HepG2 (cell line): ENCODE measurements around the gene FGL2. TPM values are rescaled to one million over a fixed set of nuclear protein-coding genes. Genes with fewer than 3 reads are reported as not detected.

Experiments
- BCL6 ChIP-seq: IDR thresholded peaks from 2 replicates; pipeline ENCODE4 v1.6.1; 2016; ENCODE audit warnings: missing genetic modification reagents, missing compliant biosample characterization
- HNF4G ChIP-seq, 2 experiments: sonication (generic) in 1 of 2; formaldehyde crosslinking in 1 of 2; IDR thresholded peaks; 2 replicates each; pipeline versions ENCODE4 v1.4.0 to v1.6.1; 2011 to 2020; ENCODE audit warnings: borderline replicate concordance in 2 of 2, low read depth in 2 of 2, mild to moderate bottlenecking in 2 of 2, low read length in 1 of 2, missing genetic modification reagents in 1 of 2, moderate library complexity in 1 of 2
- KAT7 ChIP-seq: IDR thresholded peaks from 2 replicates; pipeline ENCODE4 v1.6.1; 2018; ENCODE audit warnings: borderline replicate concordance, missing compliant biosample characterization
- KDM5A ChIP-seq: fragments of 200-600 bp; sonication (generic); IDR thresholded peaks from 2 replicates; pipeline ENCODE4 v1.7.0; 2018; ENCODE audit warnings: antibody characterized with exemption, mild to moderate bottlenecking, low read length, borderline replicate concordance
- MAFG ChIP-seq: sonication (generic); formaldehyde crosslinking; IDR thresholded peaks from 2 replicates; pipeline ENCODE4 v1.5.1; 2020; ENCODE audit warnings: mild to moderate bottlenecking, missing genetic modification reagents
- NFRKB ChIP-seq: fragments of 450-650 bp; IDR thresholded peaks from 2 replicates; pipeline ENCODE4 v1.6.1; 2017
- PCBP2 ChIP-seq: fragments of 200-400 bp; formaldehyde crosslinking; optimal IDR thresholded peaks from 2 replicates; pipeline ENCODE3; 2018; ENCODE audit warnings: low read length, low read depth; ENCODE audit not compliant: poor library complexity, severe bottlenecking
- RFX5 ChIP-seq: IDR thresholded peaks from 2 replicates; pipeline ENCODE4 v1.6.1; 2011; ENCODE audit warnings: low read depth, low read length, improper control_type of control experiment
- TBX3 ChIP-seq: fragments of 450-650 bp; IDR thresholded peaks from 2 replicates; pipeline ENCODE4 v1.6.1; 2017; ENCODE audit warnings: antibody characterized with exemption, mild to moderate bottlenecking, inconsistent platforms, borderline replicate concordance
- ZNF180 ChIP-seq: sonication (generic); formaldehyde crosslinking; IDR thresholded peaks from 2 replicates; pipeline ENCODE4 v1.4.0; 2020; ENCODE audit warnings: low read depth, missing genetic modification reagents, borderline replicate concordance
- ZNF207 ChIP-seq: fragments of 450-650 bp; IDR thresholded peaks from 2 replicates; pipeline ENCODE4 v1.6.1; 2016; ENCODE audit warnings: antibody characterized with exemption, borderline replicate concordance
- ZNF552 ChIP-seq: sonication (generic); formaldehyde crosslinking; IDR thresholded peaks from 2 replicates; pipeline ENCODE4 v1.9.0; 2022; ENCODE audit warnings: missing genetic modification reagents, mild to moderate bottlenecking, borderline replicate concordance
- ZNF615 ChIP-seq: sonication (generic); formaldehyde crosslinking; IDR thresholded peaks from 2 replicates; pipeline ENCODE4 v1.5.0; 2020; ENCODE audit warnings: mild to moderate bottlenecking, missing genetic modification reagents, borderline replicate concordance
- ZSCAN12 ChIP-seq: sonication (generic); formaldehyde crosslinking; IDR thresholded peaks from 2 replicates; pipeline ENCODE4 v1.9.0; 2021; ENCODE audit warnings: mild to moderate bottlenecking, missing genetic modification reagents
- polyA plus RNA-seq, 8 experiments: library from polyadenylated mRNA; depleted of rRNA in 3 of 8; stranded (reverse) in 7 of 8; unstranded in 1 of 8; fragments of >200 nt; fragmentation: Illumina TruSeq in 4 of 8; extraction: Trizol in 4 of 8; gene quantifications; 2 replicates each; pipeline versions ENCODE4 v1.2.1 to v1.2.3, GENCODE V29; 2011 to 2016; ENCODE audit warnings: low read depth in 4 of 8, missing spikeins in 1 of 8, mixed read lengths in 1 of 8; ENCODE audit not compliant: insufficient read depth in 1 of 8
- total RNA-seq, 5 experiments: library from RNA; depleted of rRNA; stranded (reverse); fragments of >200 nt; fragmentation: Illumina TruSeq; extraction: Trizol; gene quantifications; 2 replicates each; pipeline ENCODE4 v1.2.3, GENCODE V29; 2016; ENCODE audit warnings: low read depth in 1 of 5
- TF ChIP-seq, protein P1 (sequence below): sonication (generic); formaldehyde crosslinking; conservative IDR thresholded peaks from 2 replicates; pipeline ENCODE4 v1.4.0; 2020; ENCODE audit warnings: missing genetic modification reagents
- TF ChIP-seq, protein P2 (sequence below): IDR thresholded peaks from 2 replicates; pipeline ENCODE4 v1.6.1; 2016; ENCODE audit warnings: missing compliant biosample characterization, missing genetic modification reagents, borderline replicate concordance
- TF ChIP-seq, protein P3 (sequence below): sonication (generic); formaldehyde crosslinking; IDR thresholded peaks from 2 replicates; pipeline ENCODE4 v1.5.0; 2020; ENCODE audit warnings: missing genetic modification reagents
- TF ChIP-seq, protein P4 (sequence below): sonication (generic); formaldehyde crosslinking; conservative IDR thresholded peaks from 2 replicates; pipeline ENCODE4 v1.8.0; 2022; ENCODE audit warnings: mild to moderate bottlenecking, moderate library complexity, missing genetic modification reagents
- TF ChIP-seq, protein P5 (sequence below): sonication (generic); formaldehyde crosslinking; IDR thresholded peaks from 2 replicates; pipeline ENCODE4 v1.8.1; 2023; ENCODE audit warnings: mild to moderate bottlenecking, inconsistent platforms, moderate library complexity, missing genetic modification reagents, borderline replicate concordance

FGL2 gene
- total and polyA plus RNA-seq, 2 of the 13 experiments (the other 11 are each of a cell fraction or from before 2014, with no cell fraction given) = 0.04 to 0.15 TPM

DNA sequence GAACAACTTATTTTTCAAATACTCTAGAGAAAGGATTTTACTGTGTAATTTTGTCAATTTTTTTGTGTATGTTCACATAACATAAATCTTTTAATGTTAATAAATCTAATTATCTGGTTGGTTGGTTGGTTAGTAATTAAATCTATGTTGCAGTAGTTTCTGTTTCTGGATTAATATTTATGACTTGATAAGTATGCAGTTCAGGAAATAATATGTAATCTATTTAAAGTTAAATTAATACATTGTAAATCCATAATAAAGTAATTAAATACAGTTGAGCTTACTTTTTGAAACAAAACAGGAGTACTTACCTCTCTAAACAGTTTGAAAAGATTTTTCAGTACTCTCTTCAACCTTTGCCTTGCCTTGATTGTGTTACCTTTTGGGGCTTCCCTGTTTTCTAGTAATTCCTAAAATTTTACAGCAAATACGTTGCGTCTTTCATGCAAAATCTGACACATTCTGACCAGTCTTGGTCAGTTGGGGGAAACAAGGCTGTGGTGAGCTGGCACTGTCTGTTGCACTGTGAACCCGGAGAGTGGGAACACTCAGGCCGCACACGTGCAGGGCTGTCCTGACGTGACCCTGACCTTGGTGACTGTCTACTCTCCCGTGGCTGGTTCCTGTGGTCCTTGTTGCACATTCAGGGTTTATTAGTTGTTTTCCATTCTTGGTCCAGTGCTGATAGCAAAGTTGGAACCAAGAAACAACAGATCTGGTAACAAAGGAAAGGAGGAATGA is 45.6 kb upstream of the FGL2 start (continued):
- TF ChIP-seq, protein P1, sequence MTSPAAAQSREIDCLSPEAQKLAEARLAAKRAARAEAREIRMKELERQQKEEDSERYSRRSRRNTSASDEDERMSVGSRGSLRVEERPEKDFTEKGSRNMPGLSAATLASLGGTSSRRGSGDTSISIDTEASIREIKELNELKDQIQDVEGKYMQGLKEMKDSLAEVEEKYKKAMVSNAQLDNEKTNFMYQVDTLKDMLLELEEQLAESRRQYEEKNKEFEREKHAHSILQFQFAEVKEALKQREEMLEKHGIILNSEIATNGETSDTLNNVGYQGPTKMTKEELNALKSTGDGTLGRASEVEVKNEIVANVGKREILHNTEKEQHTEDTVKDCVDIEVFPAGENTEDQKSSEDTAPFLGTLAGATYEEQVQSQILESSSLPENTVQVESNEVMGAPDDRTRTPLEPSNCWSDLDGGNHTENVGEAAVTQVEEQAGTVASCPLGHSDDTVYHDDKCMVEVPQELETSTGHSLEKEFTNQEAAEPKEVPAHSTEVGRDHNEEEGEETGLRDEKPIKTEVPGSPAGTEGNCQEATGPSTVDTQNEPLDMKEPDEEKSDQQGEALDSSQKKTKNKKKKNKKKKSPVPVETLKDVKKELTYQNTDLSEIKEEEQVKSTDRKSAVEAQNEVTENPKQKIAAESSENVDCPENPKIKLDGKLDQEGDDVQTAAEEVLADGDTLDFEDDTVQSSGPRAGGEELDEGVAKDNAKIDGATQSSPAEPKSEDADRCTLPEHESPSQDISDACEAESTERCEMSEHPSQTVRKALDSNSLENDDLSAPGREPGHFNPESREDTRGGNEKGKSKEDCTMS (CRISPR knock-in tag) = no peak
- TF ChIP-seq, protein P2, sequence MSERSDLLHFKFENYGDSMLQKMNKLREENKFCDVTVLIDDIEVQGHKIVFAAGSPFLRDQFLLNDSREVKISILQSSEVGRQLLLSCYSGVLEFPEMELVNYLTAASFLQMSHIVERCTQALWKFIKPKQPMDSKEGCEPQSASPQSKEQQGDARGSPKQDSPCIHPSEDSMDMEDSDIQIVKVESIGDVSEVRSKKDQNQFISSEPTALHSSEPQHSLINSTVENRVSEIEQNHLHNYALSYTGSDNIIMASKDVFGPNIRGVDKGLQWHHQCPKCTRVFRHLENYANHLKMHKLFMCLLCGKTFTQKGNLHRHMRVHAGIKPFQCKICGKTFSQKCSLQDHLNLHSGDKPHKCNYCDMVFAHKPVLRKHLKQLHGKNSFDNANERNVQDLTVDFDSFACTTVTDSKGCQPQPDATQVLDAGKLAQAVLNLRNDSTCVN = no peak
- TF ChIP-seq NFRKB (no peak), MAFG (CRISPR knock-in tag) (no peak), ZNF180 (no peak), PCBP2 (no peak), RFX5 (no peak), ZNF615 (CRISPR knock-in tag) (no peak), ZNF552 (no peak), KDM5A (no peak), ZNF207 (no peak), TBX3 (peak; percentile 35; the same call in 1 of the 2 replicates), BCL6 (CRISPR knock-in tag) (peak; percentile 91), HNF4G (IDR thresholded peaks at IDR 0.05; ENCODE audit: borderline replicate concordance, low read depth, low read length) (peak; percentile 74; the same call in 1 of the 2 replicates), HNF4G (CRISPR knock-in tag; IDR thresholded peaks at IDR 0.05; ENCODE audit: borderline replicate concordance, low read depth) (peak; percentile 26; the same call in 1 of the 2 replicates), KAT7 (CRISPR knock-in tag) (0 out of 2 replicates have a peak, but pooled peaks have one; percentile 36), ZSCAN12 (CRISPR knock-in tag) (no peak)
- TF ChIP-seq, protein P3, sequence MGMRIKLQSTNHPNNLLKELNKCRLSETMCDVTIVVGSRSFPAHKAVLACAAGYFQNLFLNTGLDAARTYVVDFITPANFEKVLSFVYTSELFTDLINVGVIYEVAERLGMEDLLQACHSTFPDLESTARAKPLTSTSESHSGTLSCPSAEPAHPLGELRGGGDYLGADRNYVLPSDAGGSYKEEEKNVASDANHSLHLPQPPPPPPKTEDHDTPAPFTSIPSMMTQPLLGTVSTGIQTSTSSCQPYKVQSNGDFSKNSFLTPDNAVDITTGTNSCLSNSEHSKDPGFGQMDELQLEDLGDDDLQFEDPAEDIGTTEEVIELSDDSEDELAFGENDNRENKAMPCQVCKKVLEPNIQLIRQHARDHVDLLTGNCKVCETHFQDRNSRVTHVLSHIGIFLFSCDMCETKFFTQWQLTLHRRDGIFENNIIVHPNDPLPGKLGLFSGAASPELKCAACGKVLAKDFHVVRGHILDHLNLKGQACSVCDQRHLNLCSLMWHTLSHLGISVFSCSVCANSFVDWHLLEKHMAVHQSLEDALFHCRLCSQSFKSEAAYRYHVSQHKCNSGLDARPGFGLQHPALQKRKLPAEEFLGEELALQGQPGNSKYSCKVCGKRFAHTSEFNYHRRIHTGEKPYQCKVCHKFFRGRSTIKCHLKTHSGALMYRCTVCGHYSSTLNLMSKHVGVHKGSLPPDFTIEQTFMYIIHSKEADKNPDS (CRISPR knock-in tag) = no peak
- TF ChIP-seq, protein P4, sequence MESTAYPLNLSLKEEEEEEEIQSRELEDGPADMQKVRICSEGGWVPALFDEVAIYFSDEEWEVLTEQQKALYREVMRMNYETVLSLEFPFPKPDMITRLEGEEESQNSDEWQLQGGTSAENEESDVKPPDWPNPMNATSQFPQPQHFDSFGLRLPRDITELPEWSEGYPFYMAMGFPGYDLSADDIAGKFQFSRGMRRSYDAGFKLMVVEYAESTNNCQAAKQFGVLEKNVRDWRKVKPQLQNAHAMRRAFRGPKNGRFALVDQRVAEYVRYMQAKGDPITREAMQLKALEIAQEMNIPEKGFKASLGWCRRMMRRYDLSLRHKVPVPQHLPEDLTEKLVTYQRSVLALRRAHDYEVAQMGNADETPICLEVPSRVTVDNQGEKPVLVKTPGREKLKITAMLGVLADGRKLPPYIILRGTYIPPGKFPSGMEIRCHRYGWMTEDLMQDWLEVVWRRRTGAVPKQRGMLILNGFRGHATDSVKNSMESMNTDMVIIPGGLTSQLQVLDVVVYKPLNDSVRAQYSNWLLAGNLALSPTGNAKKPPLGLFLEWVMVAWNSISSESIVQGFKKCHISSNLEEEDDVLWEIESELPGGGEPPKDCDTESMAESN (CRISPR knock-in tag) = no peak
- TF ChIP-seq, protein P5, sequence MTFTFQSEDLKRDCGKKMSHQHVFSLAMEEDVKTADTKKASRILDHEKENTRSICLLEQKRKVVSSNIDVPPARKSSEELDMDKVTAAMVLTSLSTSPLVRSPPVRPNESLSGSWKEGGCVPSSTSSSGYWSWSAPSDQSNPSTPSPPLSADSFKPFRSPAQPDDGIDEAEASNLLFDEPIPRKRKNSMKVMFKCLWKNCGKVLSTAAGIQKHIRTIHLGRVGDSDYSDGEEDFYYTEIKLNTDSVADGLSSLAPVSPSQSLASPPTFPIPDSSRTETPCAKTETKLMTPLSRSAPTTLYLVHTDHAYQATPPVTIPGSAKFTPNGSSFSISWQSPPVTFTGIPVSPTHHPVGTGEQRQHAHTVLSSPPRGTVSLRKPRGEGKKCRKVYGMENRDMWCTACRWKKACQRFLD = no peak
